ENCODE results near the gene RAB19. TPM values are rescaled to one million over a fixed set of nuclear protein-coding genes. Genes with fewer than 3 reads are reported as not detected.

RAB19 gene
- total RNA-seq, 1 experiment from 2014 or later = 1.3 TPM

DNA sequence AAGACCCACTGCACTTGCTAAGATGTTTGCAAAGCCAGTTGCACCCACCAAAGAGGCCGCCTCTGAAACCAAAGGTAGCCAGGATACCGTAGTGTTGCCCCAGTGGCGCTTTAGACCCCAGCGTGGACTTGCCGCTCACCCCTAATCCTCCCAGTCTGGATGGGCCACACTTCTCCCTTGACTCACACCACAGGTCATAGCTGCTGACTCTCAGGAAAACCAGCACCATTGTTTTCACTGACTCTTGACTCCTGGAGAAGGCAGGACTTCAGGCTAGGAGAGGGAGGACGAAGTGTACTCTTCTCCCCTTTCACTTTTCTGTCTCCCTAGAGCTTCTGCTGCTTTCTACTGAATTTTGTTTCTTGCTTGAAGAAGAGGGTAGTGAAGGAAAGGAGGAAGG, 22.3 kb downstream of the RAB19 start:
- BruUV-seq (replicated peaks) = no TSS peak
- Histone ChIP-seq H4K20me1 (ENCODE audit: low read length) (no peaks in the 10 kb centered on the region), H3K9me3 (ENCODE audit: low read length) (no peaks in the 10 kb centered on the region), H3K36me3 (ENCODE audit: low read depth, low read length) (no peaks in the 10 kb centered on the region), H3K9ac (ENCODE audit: low read length) (no peak overlapping the region), H3K27me3 (ENCODE audit: low read length) (no peaks in the 10 kb centered on the region), H3K27ac (ENCODE audit: low read length) (no peak overlapping the region), H3K9me2 (replicated peaks; ENCODE audit: low read length) (no peaks in the 10 kb centered on the region), H3K79me2 (ENCODE audit: low read length) (no peaks in the 10 kb centered on the region), H2AFZ (ENCODE audit: low read length) (no peak overlapping the region), H3K4me2 (ENCODE audit: low read length) (no peak overlapping the region), H3K4me1 (ENCODE audit: insufficient read depth, low read length) (no peaks in the 10 kb centered on the region), H3F3A (ENCODE audit: low read length, unreplicated experiment) (no peaks in the 10 kb centered on the region), H3K4me3 (ENCODE audit: low read length) (no peak overlapping the region)
- intact Hi-C loops (cut with micrococcal nuclease) = no loop called here
- CTCF ChIA-PET = no interaction called here
- POLR2A ChIA-PET (ENCODE audit: unreplicated experiment) = no interaction called here
- DNase-seq (no peak), ATAC-seq (no peak)
- no peak for TF ChIP-seq EZH2phosphoT487 (IDR thresholded peaks at IDR 0.05; ENCODE audit: borderline replicate concordance, low read length)
- no peak for TF ChIP-seq EZH2 (IDR thresholded peaks at IDR 0.05; ENCODE audit: low read length, unreplicated experiment)
- TF ChIP-seq, protein P1, sequence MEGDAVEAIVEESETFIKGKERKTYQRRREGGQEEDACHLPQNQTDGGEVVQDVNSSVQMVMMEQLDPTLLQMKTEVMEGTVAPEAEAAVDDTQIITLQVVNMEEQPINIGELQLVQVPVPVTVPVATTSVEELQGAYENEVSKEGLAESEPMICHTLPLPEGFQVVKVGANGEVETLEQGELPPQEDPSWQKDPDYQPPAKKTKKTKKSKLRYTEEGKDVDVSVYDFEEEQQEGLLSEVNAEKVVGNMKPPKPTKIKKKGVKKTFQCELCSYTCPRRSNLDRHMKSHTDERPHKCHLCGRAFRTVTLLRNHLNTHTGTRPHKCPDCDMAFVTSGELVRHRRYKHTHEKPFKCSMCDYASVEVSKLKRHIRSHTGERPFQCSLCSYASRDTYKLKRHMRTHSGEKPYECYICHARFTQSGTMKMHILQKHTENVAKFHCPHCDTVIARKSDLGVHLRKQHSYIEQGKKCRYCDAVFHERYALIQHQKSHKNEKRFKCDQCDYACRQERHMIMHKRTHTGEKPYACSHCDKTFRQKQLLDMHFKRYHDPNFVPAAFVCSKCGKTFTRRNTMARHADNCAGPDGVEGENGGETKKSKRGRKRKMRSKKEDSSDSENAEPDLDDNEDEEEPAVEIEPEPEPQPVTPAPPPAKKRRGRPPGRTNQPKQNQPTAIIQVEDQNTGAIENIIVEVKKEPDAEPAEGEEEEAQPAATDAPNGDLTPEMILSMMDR (conservative IDR thresholded peaks at IDR 0.05; ENCODE audit: low read depth, low read length) = no peak

DNA sequence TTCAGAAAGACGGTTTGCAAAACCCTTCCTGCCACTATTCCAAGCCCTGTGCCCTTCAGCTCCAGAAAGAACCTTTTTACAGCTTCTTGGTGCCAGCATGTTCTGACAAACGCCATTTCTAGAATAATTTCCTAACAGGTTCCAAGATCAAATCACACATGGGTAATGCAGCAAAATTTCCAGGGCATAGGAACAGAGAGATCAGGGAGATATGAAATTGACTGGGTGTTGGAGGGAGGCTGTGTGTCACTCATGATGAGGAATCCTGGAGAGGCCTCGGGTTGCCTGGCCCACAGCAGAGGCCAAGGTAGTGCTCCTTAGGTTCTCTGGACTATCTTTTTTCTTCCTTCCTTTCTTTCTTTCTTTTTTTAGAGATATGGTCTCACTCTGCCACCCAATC, 29.5 kb downstream of the RAB19 start:
- no peak overlapping the region for H3K9ac ChIP-seq (ENCODE audit: low read length)
- intact Hi-C loops (cut with micrococcal nuclease) = no loop called here
- no peak for ATAC-seq
- H3K27me3 ChIP-seq (ENCODE audit: low read length) = no peaks in the 10 kb centered on the region
- ChIA-PET POLR2A (ENCODE audit: unreplicated experiment) (no interaction called here), CTCF (no interaction called here)
- no peak overlapping the region for H3K4me3 ChIP-seq (ENCODE audit: low read length)
- H3K4me1 ChIP-seq (ENCODE audit: insufficient read depth, low read length) = no peaks in the 10 kb centered on the region
- H3K9me3 ChIP-seq (ENCODE audit: low read length) = no peaks in the 10 kb centered on the region
- DNase-seq = no peak
- no peak overlapping the region for H3K4me2 ChIP-seq (ENCODE audit: low read length)
- TF ChIP-seq, protein P1 (conservative IDR thresholded peaks at IDR 0.05; ENCODE audit: low read depth, low read length) = no peak
- TF ChIP-seq EZH2 (IDR thresholded peaks at IDR 0.05; ENCODE audit: low read length, unreplicated experiment) = no peak
- TF ChIP-seq EZH2phosphoT487 (IDR thresholded peaks at IDR 0.05; ENCODE audit: borderline replicate concordance, low read length) = no peak
- no peak overlapping the region for H2AFZ ChIP-seq (ENCODE audit: low read length)
- BruUV-seq (replicated peaks) = no TSS peak
- no peaks in the 10 kb centered on the region for H3K79me2 ChIP-seq (ENCODE audit: low read length)
- H3K9me2 ChIP-seq (replicated peaks; ENCODE audit: low read length) = no peaks in the 10 kb centered on the region
- no peaks in the 10 kb centered on the region for H3K36me3 ChIP-seq (ENCODE audit: low read depth, low read length)
- H3F3A ChIP-seq (ENCODE audit: low read length, unreplicated experiment) = no peaks in the 10 kb centered on the region
- no peaks in the 10 kb centered on the region for H4K20me1 ChIP-seq (ENCODE audit: low read length)
- no peak overlapping the region for H3K27ac ChIP-seq (ENCODE audit: low read length)

DNA sequence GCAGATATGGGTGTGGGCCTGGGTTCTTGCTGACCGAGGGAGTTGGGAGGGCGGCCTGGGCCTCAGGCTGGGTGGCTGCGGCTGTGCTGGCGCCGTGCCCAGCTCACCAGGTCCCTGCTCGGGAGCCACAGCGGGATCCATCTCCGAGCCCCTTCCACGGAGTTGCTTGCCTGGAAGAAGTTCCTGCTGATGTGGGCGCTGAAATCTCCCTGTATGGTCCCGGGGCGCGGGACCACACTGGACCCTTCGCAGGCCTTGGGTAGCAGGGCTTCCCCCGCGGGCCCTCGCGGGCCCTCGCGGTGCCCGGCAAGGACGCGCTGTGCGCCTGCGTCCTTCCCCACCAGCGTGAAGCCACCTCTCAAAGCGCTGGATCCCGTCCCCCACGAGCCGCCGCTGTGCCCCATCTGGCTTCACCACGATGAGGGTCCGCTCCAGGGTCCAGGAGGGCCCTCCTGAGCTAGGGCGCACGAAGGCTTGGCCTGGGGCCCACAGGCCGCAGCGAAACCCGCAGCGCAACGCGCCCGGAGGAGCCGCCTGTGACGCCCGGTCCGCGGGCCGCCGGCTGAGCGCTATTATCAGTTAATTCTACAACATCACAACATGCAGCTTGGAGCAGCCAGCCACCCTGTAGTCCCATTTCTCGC, 31.5 kb downstream of the RAB19 start:
- Histone ChIP-seq H3K9ac (ENCODE audit: low read length) (no peak overlapping the region), H3K27me3 (ENCODE audit: low read length) (no peaks in the 10 kb centered on the region), H3F3A (ENCODE audit: low read length, unreplicated experiment) (no peaks in the 10 kb centered on the region), H3K36me3 (ENCODE audit: low read depth, low read length) (no peaks in the 10 kb centered on the region), H3K4me1 (ENCODE audit: insufficient read depth, low read length) (no peaks in the 10 kb centered on the region), H4K20me1 (ENCODE audit: low read length) (no peaks in the 10 kb centered on the region), H3K4me3 (ENCODE audit: low read length) (no peak overlapping the region), H3K79me2 (ENCODE audit: low read length) (no peaks in the 10 kb centered on the region), H3K9me2 (replicated peaks; ENCODE audit: low read length) (no peaks in the 10 kb centered on the region), H3K4me2 (ENCODE audit: low read length) (no peak overlapping the region), H2AFZ (ENCODE audit: low read length) (no peak overlapping the region), H3K27ac (ENCODE audit: low read length) (no peak overlapping the region), H3K9me3 (ENCODE audit: low read length) (no peaks in the 10 kb centered on the region)
- BruUV-seq (replicated peaks) = no TSS peak
- ATAC-seq (no peak), DNase-seq (no peak)
- intact Hi-C loops (cut with micrococcal nuclease) = no loop called here
- TF ChIP-seq EZH2 (IDR thresholded peaks at IDR 0.05; ENCODE audit: low read length, unreplicated experiment) (no peak), EZH2phosphoT487 (IDR thresholded peaks at IDR 0.05; ENCODE audit: borderline replicate concordance, low read length) (no peak)
- TF ChIP-seq, protein P1 (conservative IDR thresholded peaks at IDR 0.05; ENCODE audit: low read depth, low read length) = no peak
- ChIA-PET CTCF (no interaction called here), POLR2A (ENCODE audit: unreplicated experiment) (no interaction called here)
